ELF-1 (cell line): ENCODE results near the gene ETV5.
A peak's percentile ranks its signal among the peaks of the same experiment; 100 is the strongest.
"Not testable (repeated sequence)": the region's sequence is repeated elsewhere in the genome, so short reads cannot be mapped to it uniquely, and the experiment has no call there.

Experiments used
- DNase-seq: peaks from one replicate; pipeline ENCODE4 v3.0.0-alpha.2; 2016; ENCODE audit warnings: low read depth, low spot score

The ETV5 gene

DNA sequence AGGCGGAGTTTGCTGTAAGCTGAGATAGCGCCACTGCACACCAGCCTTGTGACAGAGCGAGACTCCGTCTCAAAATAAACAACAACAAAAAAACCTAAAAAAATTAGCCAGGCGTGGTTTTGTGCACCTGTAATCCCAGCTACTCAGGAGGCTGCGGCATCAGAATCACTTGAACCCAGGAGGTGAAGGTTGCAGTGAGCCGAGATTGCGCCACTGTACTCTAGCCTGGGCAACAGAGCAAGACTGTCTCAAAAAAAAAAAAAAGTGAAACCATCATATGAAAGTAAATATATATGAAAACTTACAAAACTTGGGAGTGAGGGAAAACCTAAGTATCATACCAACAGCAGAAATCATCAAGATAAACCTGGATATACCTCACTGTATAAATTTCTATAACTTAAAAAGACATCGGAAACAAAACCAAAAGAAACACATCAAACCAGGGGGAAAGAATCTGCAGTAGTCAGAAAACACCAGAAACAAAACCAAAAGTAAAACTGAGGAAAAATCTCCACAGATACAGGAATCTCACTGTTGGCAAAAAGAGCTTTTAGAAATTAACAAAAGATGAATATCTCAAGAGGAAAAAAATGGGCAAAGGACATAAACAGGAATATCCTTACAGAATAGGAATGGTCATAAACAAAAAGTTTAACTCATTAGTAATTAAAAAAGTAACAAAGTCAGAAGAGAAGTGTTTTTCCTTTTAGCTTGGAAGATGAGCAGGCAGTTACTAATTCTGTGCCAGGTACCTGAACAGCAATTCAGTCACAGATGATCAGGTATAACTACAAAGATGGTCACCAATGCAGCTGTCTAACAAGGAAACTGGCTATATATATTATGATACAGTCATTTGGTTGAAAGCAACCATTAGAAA, 41.3 kb downstream of the ETV5 start:
- no peak for DNase-seq

DNA sequence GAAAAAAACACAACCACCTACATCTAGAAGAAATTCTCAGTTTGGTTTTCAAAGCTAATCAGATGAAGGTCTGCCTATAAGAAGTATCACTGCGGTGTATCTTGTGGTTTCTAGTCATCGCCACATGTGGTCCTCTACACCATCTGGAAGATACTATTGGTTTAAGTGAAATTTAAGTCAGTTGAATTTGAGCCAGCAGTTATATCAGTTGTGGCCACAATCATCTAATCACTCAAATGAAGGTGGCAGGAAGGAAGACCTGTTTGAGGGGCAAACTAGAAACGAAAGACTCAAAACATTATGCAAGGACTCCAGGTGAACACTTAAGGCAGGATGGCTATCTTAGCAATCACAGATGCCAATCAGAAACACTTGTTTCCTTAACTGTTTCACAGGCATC, 48.7 kb downstream of the ETV5 start:
- DNase-seq, result no peak

DNA sequence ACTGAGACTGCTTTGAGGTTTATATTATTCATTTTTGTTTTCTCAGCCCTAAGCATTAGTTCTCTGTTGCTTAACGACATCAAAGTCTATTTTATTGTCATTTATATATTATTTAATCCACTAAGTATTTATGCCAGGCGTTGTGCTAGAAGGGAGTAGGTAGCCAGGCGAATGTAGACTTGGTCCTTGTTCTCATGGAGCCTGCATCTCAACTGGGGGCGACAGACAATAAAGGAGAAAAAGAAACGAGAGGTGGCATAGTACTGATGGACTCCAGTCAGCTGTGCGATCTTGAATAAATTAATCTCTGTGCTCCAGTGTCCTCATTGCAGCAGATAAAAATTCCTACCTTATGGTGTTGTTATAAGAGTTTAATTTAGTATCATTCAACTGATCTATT, 49.7 kb downstream of the ETV5 start:
- DNase-seq, result no peak

DNA sequence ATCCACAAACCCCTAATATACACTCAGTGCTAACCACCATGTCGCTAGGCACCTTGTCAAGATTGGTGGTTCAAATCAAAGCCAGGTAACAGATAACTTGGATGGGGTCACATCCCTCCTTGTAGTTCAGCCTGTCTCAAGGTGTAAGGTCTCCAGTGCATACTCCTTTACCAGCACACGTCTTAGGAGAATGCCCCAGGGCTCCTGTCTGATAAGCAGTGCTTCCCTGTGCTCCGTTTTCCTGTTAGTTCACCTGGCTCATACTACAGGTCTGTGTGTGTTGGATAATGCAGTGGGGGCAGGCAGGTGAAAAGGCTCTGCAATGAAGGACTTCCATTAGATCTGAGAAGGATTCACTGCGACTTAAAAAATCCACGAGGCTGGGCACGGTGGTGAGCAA, 50.7 kb downstream of the ETV5 start:
- peak; percentile 43 for DNase-seq

DNA sequence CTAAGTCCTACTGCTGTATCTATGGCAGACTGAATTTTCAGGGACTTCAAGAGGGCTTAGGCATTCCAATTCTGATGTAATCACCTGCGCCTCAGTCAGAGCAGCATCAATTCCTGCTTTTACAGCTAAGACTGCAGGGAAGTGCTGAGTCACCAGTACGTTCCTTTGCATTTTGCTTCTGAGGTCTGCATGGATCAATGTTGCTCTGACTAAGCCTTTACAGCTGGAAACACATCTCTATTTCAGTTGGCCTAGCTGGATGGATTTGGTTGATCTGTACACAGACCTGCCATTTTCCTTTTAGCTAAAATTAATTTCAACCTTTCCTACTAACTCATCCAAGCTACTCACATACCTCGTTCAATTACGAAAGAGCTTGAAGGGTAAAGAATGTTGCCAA, 51.3 kb downstream of the ETV5 start:
- DNase-seq, result peak; percentile 63

DNA sequence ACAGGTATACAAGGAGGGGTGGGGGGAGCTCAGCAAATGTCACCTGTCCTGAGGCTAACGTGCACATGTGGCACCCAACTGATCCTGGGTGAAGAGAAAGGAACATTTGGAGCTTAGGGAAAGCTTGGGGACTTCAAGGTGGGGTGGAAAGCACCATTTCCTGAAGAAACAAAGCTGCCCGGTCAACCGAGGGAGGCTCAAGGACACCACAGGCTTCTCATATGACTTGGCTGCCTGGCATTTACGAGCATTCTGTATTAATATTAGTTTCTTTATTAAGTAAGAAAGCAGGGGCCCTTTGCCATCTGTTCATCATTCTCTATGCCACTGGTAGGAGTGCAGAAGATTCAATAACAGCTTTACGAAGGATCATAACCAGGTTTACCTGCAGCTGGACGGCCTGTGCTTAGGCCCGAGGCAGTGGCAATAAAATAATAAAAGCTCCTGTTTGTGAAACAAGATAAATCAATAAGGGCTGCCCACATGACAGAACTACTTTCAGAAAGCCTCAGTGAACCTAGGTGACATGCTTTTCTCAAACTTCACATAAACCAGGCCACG, 54.0 kb downstream of the ETV5 start:
- no peak for DNase-seq

DNA sequence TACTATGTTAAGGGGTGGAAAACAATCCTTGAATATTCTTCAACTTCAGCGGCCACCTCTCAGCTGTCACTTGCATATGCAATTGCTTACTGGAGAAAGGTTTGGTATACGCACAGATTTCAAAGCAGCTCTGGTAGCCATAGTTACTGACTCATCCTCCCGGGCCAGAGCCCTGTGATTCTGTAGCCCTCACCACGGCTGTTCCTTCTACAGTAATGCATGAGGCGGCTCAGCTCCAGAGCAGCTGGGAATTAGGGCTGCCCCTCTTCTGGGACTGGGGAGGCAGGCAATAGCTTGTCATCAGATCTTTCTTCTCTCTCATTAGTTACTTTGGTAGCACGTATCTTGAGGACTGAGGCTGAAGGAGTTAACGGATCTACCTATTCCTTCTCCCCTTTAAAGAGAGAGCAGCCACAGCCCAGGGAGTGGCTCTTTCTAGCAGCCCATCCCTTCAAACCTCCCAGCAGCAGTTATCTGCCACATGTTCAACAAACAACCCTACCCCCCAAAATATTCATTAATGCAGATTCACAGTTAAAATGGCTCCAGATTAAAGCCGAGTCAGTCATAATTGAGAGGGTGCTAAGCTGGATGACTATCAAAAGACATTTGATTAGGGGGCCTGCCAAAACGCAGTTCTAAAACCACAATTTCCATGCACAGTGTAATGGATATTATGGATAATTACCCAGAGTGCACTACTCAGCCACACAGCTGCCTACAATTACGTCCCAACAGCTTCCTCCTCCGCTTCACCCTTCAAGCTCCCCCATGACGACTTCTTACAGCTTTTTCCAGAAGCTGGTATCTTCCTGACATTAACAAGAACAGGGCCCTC, 54.7 kb downstream of the ETV5 start:
- peak; percentile 27 for DNase-seq

DNA sequence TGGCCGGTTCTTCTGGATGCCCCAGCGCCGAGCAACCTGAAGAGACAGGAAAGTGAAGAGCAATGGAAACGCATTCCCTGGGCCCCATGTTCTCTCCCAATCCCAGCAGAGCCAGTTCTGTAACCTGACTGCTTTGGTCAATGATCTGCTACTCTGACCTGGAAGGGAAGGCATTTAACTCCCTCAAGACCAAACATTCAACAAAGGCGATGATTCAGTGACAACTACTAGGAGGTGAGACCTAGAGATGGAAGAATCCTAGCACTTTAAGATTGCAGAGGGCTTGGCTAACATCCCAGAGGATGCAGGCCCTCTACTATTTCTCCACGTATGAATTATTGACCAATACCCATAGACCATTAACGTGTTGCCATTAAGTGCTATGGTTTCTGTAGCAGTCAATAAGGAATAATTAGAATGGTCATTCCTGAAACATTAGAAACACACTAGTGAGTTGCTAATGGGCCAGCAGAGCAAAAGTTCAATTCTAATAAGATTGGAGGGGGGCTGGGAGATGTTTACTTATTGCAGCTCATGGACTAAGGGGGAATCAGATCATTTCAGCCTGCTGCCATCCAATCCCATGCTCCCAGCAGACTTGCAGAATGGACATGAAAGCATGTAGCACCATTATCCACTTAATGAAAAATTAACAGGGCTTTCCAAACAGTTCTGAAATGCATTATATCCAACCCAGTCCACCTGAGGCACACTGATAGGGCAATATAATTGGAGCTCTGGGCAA, 56.6 kb downstream of the ETV5 start:
- no peak for DNase-seq

DNA sequence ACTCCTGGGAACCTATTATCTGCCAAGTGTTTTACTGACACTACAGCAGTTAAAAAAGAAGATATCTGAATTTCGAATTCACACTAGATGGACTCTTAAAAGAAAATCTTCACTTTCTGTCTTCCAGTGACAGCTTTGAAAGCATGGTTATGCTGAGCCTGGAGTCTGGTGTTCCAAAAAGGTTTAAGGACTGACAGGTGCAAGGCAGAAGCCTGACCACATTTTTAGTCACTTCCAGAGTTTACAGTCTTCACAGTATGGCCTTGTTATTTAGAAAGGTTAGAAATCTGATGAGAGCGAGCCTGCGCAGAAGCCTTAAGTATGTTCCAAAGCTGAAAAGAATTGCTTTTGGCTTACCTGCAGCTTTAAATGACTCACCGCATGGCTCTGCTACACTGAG, 59.9 kb downstream of the ETV5 start:
- no peak for DNase-seq

DNA sequence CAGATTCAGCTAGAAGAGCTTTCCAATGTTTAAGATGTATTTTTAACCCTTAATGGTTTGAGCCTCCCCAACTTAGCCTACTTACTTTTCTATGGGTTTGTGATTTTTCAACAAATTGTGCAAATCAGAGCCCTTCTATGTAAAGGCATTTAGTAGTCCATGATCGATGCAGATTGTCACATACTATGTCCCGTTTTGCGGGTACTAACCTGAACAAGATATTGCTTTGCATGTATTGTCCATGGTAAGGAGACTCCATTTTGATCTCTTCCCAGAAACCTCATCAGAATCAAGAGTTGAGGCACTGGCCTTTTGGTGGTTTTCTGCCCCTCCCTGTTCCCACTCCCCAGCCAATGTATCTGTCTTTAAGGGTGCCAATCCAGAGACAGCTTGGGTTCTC, 60.8 kb downstream of the ETV5 start:
- no peak for DNase-seq

DNA sequence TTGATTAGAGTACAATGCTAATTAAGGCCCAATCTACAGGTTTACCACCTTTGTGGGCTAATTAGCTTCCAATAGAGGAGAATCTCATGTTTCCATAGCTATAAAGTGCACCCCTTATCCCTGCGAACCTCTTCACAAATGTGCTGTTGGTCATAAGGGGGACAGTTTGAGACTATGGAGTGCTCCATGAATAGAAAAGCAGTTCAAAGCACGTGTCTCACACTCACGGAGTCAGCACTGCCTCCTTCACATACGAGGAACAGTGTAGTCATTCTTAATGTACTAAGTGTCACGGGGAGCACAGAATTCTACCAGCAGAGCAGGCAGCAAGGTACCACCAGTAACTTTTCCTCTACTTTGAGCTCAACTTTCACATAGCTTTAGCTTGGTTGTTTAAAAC, 62.1 kb downstream of the ETV5 start:
- no peak for DNase-seq

DNA sequence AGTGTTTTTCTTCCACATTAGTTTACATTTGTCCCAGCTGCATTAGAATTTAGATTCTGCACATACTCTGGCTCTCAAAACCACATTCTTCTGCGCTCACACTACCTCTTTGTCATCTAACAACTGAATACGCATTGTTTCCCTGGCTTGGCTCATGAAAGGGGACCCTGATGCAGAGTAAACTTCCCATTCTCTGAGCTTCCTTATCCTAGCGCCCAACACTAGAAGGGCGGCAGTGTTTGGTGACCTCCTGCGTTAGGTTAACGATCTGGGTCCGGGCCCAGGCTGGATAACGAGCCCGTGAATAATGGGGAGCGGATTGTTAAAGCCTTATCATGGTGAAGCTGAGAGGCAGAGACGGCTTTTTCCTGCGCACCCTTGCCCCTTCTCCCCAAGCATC, 63.9 kb downstream of the ETV5 start:
- no peak for DNase-seq

DNA sequence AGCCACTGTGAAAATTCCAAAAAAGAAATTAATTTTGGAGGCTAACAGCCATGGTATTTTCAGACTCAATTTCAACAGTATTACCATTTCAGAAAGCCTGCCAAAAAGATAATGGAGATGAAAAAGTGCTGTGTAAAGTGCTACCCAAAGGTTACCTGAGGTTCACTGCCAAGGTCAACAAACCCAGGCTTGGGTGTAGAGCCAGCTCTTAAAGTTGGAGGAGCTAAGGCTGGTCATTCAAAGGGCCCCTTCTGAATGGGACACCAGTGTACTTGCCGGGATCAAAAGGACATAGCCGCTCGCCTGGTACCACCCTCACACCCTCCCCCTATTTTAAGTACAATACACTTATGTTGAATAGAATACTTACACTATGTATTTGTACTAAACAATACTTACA, 64.5 kb downstream of the ETV5 start:
- DNase-seq, result no peak

DNA sequence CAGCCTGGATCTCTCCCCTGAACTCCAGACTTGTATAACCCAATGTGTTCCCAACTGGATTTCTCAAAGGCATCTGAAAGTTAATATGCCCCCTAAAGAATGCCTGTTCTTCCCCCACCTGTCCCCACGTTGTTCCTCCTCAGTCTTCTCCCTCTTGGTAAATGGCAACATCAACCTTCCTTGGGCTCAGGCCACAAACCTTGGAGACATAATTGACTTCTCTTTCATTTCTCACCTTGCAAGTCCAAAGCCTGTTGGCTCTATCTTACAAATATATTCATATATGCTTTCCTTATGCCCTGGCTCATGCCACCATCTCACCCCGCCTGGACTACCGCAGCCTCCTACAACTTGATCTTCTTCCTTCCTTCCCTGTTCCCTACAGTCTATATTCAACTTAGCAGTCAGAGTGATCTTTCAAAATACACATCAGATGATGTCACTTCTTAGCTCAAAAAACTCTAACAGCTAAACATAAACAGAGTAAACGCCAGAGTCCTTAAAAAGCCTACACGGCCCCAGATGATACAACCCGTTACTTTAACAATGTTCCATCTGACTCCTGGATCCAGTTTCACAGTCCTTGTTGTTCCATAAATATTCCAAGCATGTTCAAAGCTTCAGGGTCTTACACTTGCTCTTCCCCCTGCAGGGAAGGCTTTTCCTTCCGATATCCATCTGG, 66.2 kb downstream of the ETV5 start:
- DNase-seq, result no peak

DNA sequence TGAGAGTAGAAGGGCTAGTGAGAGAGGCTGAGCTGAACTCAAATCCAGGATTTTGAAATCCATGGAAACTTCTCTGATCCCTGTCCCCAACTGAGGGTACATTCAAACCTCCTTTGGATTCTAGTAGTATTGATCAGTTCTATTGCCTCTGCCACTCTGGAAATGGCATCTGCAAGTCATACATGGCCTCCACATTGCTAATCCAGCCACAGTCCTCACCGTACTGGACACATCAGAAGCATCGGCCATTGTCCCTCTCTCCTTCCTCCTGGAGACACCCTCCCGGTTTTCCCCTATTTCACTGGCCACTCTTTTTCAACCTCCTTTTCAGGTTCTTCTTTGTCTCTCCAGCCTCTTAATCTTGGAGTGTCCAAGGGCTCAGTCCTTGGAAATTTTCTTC, 66.9 kb downstream of the ETV5 start:
- no peak for DNase-seq

DNA sequence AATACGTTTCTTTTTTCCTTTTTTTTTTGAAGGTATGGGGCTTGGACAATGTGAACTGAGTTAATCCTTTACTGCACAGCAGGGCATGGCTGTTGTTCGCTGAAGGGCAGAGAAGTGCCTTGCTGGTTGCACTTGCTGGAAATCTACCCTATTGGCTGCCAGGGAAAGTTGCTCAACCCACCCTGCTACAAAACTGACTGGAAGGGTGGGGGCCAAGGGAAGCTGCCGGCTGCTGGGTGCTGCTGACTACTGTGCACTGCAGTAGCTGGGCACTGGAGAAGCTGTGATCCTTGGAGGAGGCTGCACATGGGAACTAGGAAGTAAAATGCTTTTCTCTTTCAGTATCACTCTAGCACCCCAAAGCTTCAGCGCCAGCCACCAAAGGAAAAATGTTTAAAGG, 70.5 kb downstream of the ETV5 start:
- no peak for DNase-seq

DNA sequence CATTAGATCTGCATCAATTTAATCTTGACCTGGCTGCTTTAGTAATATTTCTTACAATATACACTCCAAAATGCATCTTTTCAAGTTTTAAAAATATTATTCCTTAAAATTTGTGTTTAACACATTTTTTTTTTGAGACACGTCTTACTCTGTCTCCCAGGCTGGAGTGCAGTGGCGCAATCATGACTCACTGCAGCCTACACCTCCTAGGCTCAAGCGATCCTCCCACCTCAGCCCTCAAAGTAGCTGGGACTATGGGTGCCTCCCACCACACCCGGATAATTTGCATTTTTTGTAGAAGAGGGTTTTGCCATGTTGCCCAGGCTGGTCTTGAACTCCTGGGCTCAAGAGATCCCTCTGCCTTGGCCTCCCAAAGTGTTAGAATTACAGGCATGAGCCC, 73.6 kb downstream of the ETV5 start:
- DNase-seq, result no peak

DNA sequence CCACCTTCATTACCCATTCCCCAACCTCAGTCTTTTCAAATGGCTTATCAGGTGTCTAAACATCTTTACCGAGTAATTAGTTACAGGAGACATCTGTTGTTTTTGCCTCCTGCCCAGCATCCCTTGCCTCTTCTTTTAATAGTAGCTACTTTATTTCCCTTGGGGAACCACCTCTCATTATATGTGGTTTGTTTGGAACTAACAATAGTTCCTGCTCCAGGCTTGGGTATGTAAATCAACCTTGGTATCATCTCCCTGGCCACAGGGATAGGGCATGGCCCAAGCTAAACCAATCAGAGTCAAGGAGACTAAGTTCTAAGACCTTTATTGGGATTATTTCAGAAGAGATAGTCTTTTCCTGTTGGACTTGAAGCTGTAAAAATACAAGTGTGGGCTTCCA, 76.6 kb downstream of the ETV5 start:
- DNase-seq, result no peak

DNA sequence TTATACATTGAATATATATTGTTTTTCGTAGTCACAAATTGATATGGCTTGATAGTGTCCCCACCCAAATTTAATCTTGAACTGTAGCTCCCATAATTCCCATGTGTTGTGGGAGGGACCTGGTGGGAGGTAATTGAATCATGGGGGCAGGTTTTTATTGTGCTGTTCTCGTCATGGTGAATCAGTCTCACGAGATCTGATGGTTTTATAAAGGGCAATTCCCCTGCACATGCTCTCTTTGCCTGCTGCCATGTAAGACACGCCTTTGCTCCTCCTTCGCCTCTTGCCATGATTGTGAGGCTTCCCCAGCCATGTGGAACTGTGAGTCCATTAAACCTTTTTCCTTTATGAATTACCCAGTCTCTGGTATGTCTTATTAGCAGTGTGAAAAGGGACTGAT, 82.9 kb downstream of the ETV5 start:
- DNase-seq, result not testable (repeated sequence)

DNA sequence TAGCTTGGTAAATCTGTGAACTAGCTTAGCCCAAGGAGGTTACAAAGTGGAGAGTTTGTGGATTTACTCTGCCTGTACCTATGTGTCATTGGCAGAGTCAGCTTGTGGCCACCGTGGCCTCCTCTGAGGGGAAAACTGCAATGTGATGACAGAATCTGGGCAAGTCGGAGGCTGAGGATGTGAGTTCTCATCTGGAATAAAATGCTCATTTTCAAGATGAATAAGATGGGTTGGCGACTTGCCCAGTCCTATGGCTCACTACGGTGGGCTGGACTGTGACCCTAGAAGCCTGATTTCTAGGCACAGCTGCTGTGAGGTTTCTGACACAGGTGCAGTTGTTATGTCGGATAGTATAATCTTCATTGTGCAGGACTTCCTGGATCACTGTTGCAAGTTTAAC, 83.7 kb downstream of the ETV5 start:
- no peak for DNase-seq

DNA sequence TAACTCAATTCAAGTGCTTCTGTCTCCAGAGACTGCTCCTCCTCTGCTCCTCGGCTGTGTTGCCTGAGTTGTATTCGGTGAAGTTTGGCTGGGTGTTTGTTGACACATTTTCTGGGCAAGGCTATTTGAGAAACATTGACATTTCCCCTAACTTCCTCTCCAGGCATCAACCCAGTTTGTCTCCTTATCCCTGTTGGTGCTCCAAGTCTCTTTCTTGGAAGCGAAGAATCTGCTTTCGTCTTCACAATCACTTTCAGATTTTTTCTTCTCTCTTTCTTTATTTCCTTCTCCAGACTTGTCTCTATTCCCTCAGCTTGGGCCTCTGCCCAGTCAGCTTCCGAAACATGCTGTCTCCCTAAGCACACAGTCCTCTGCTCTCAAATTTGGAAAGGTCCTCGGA, 84.7 kb downstream of the ETV5 start:
- no peak for DNase-seq
